ENCODE data around the gene TIPARP. TPM values are rescaled to one million over a fixed set of nuclear protein-coding genes. Genes with fewer than 3 reads are reported as not detected.

The TIPARP gene
- total RNA-seq, 1 experiment from 2014 or later: 22.1 TPM

- no peaks in the 10 kb centered on the region; the same call in 1 of the 2 replicates for H3K27me3 ChIP-seq (ENCODE audit: control insufficient read depth, insufficient read depth, low read length)
- H3K27ac ChIP-seq (ENCODE audit: low read length): no peak overlapping the region
- H3K4me3 ChIP-seq (ENCODE audit: low read depth in 2 of 2, low read length in 2 of 2): no peak overlapping the region
- no peaks in the 10 kb centered on the region for H3K9me3 ChIP-seq (ENCODE audit: control insufficient read depth, insufficient read depth, low read depth, low read length)
- in situ Hi-C loops (cut with HindIII; ENCODE audit: low pct_unique_long_range_greater_than_20kb, low sequenced_read_pairs): no loop called here
- POLR2A ChIA-PET: no interaction called here
- no peak for ATAC-seq
- intact Hi-C loops (cut with micrococcal nuclease; ENCODE audit: unreplicated experiment): no loop called here
- no peaks in the 10 kb centered on the region for H3K36me3 ChIP-seq (ENCODE audit: control insufficient read depth, insufficient read depth, low read length)
- TF ChIP-seq TCF7L2 (IDR thresholded peaks at IDR 0.05; ENCODE audit: low read depth, low read length): no peak
- no peak for TF ChIP-seq POLR2AphosphoS5 (IDR thresholded peaks at IDR 0.05; ENCODE audit: low read depth, low read length)
- TF ChIP-seq CTCF (IDR thresholded peaks at IDR 0.05): no peak
- no peak for TF ChIP-seq SIN3A (IDR thresholded peaks at IDR 0.05; ENCODE audit: borderline replicate concordance, insufficient read depth, low read depth, low read length)
- TF ChIP-seq REST (IDR thresholded peaks at IDR 0.05; ENCODE audit: insufficient read depth in 1 of 2, low read depth in 2 of 2, low read length in 1 of 2): no peak
- BruUV-seq (replicated peaks): no TSS peak
- no peak for DNase-seq (ENCODE audit: low read depth, low spot score)
- H3K4me1 ChIP-seq (ENCODE audit: control insufficient read depth, insufficient read depth, low read length): no peaks in the 10 kb centered on the region; the same call in 1 of the 2 replicates
- CTCF ChIA-PET: no interaction called here
Observed at GRCh38 chr3:156630081-156630772, 44.2 kb upstream of the TIPARP start.

- Histone ChIP-seq H3K4me1 (ENCODE audit: control insufficient read depth, insufficient read depth, low read length) (no peaks in the 10 kb centered on the region; the same call in 1 of the 2 replicates), H3K27me3 (ENCODE audit: control insufficient read depth, insufficient read depth, low read length) (no peaks in the 10 kb centered on the region; the same call in 1 of the 2 replicates), H3K36me3 (ENCODE audit: control insufficient read depth, insufficient read depth, low read length) (no peaks in the 10 kb centered on the region), H3K4me3 (ENCODE audit: low read depth in 2 of 2, low read length in 2 of 2) (no peak overlapping the region), H3K9me3 (ENCODE audit: control insufficient read depth, insufficient read depth, low read depth, low read length) (no peaks in the 10 kb centered on the region), H3K27ac (ENCODE audit: low read length) (no peak overlapping the region)
- DNase-seq (ENCODE audit: low read depth, low spot score) (no peak), ATAC-seq (no peak)
- BruUV-seq (replicated peaks): no TSS peak
- TF ChIP-seq SIN3A (IDR thresholded peaks at IDR 0.05; ENCODE audit: borderline replicate concordance, insufficient read depth, low read depth, low read length) (no peak), REST (IDR thresholded peaks at IDR 0.05; ENCODE audit: insufficient read depth in 1 of 2, low read depth in 2 of 2, low read length in 1 of 2) (no peak), TCF7L2 (IDR thresholded peaks at IDR 0.05; ENCODE audit: low read depth, low read length) (no peak), POLR2AphosphoS5 (IDR thresholded peaks at IDR 0.05; ENCODE audit: low read depth, low read length) (no peak), CTCF (IDR thresholded peaks at IDR 0.05) (no peak)
- POLR2A ChIA-PET: no interaction called here
- in situ Hi-C loops (cut with HindIII; ENCODE audit: low pct_unique_long_range_greater_than_20kb, low sequenced_read_pairs) (no loop called here), intact Hi-C loops (cut with micrococcal nuclease; ENCODE audit: unreplicated experiment) (no loop called here)
- CTCF ChIA-PET: no interaction called here
Observed at GRCh38 chr3:156630773-156631093, 43.7 kb upstream of the TIPARP start.
